Activated gamma-delta T cell treated with Interleukin-2 at 50 U/mL for 16 hours (primary cell): ENCODE data around the gene PTPRM.

Source experiments
- DNase-seq: peaks from one replicate; pipeline ENCODE4 v3.0.0-alpha.2; 2020

The PTPRM gene

DNA sequence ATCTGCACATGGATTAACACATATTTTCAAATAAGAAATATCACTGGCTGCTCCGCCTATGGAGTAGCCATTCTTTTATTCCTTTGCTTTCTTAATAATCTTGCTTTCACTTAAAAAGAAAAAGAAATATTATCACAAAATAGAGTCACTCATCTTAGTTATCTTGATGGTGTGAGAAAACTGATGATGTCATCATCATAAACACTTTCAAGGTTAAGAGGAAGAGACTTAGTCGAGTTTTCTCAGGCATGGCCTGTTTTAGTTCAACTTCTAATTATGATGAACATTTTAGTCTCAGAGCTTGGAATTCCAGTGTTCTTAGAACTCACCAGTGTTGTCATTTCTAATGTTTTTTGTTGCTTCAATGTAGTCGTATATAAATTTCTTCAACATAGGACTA, 506.1 kb downstream of the PTPRM start:
- no peak for DNase-seq

DNA sequence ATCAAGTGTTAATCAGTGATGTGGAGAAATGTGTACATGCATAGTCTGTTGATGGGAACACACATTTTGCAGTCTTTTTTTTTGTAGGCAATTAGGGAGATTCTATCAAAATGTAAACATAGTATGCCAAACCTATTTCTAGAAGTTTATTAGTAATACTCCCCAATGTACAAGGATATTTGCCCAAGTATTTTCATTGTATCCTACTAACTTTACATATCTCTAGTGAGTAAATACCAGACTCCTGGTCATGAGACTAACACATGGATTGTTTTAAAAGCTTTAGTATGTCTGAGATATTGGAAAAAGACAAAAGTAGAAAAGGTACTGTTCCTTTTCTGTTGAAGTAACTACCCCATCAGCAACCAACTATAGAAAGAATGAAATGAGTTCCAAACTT, 513.0 kb downstream of the PTPRM start:
- DNase-seq = no peak

DNA sequence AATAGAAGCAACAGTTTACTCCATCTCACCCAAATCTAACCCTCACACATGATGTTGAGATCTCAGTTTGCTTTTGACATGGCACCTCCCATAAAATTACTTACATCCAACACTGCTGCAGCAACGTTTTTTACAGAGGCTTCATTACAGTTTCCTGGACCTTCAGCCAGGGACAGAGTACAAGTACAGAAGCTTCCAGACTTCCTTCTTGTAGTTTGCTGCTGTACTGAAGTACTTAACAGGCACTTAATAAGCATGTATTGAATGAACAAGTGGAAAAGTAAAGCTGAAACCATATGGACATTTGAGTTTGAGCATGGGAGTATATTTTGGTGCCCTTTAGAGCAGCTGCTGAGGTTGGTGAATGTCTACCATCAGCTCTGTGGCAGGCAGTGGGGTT, 514.2 kb downstream of the PTPRM start:
- no peak for DNase-seq

DNA sequence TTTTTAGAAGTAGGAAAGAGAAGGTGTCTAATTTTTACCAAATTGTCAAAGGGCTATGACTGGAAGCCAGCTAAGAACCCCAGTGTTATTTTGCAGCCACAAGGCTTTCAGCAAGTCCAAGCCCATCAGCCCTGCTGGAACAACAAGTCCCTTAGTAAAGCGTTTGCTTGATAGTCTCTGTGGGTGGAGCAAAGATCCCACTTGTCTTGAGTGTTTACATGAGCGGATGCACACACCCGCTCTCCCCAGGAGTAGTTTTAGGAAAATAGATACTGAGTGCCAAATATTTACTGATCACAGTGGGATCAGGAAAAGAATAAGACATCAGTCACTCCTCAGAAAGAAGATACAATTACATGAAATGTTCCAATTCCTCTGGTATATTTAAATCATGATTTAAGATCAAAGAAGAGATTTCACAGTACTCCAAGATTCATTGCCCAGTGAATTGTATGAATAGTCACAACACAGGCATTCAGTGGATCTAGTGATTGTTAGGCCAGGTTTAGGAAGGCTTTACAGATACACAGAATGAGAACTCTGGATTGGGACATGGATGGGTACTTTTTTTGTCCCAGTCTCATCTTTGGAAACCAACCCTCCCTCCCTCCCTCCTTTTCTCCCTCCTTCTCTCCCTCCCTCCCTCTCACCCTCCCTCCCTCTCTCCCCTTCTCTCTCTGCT, 514.9 kb downstream of the PTPRM start:
- no peak for DNase-seq

DNA sequence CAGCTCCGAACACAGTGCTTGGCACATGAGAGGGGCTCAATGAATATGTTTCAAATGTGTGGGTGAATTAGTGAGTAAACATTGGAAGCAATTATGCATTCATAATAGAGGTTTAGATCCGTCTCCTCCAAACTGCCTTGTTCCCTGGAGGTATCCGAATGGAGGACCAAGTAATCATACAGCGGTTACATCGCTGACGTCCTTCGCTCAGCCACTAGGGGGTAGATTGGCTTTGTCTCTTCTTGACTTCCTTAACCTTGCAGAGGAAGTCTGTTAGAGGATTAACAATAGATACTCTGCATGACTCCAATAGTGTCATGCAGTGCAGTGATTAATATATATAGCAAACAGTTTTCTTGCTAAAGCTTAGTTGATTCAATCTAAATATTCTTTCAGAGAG, 517.0 kb downstream of the PTPRM start:
- DNase-seq = no peak

DNA sequence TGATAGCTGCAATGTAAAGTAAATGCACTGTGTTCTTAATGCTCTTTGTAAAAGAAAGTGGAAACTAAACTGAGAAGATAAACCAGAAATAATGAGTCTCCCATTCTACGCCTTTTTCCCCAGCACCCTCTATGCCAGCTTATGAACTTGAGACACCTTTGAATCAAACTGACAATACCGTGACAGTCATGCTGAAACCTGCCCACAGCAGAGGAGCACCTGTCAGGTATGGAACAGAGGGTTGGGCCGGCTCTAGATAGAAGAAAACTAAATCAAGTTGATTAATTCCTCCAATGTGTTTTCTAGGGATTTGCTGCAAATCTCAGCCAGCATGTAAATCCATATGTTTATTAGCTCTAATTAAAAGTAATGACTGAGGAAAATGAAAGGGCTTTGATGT, 521.5 kb downstream of the PTPRM start:
- DNase-seq = no peak

DNA sequence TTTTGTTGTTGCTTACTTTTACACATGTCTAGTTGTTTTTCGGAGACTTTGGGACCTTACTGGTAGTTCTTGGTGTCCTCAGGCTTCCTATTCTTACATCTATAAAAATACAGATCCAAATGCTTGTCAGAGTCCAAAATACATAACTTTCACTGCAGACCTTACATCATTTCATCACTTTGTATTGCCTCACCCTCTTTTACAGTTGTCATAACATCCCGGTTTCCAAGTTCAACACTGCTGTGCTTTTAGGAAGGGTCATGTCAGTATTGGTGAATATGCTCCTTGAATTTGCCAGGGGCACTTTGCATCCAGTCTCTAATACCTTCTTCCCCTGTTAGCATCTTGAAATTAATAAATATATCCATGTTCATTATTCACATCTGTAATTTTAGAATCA, 523.9 kb downstream of the PTPRM start:
- no peak for DNase-seq

DNA sequence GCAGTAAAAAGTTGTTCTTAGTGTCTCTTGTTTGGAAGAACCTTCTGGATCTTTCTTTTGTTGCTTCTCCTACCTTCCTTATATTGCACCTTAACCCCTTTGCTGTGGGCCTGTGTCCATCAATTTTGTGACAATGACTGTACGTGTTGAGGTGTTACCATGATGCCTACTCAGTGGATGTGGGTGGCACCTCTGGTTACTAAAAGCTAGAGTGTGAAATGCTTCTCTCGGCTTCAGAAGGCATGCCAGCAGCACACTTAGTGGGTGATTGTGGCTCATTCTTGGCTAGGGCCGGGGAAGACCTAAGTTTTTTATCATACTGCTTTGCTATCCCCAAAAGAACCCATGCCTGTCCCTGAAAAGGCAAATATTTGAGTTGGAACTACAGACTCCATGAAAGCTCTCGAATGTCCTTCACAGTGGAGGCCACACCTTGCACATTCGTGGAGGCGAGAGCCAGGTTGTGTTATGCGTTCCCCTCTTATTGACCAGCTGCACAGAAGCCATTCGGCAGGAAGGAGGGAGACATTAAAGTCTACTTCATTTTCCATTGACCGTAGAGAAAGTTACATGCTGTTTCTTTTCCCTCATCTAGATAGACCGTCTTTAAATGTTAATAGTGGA, 528.9 kb downstream of the PTPRM start:
- no peak for DNase-seq

DNA sequence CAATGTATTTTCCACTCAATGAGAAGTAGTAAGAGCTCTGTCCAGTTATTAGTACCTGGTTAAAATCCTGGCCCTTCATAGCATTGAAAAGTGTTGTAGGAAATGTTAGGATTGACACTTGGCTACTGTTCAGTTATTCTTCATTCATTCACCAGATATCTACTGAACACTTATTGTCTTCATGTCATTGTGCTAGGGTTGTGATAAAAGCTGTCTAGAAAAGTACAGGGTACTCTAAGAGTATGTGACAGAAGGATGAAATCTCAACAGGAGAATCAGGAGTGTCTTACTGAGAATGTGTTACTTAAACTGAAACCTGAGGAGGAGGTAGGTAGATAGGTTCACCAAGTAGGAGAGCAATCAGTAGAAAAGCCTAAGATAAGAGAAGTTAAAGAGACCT, 530.3 kb downstream of the PTPRM start:
- no peak for DNase-seq

DNA sequence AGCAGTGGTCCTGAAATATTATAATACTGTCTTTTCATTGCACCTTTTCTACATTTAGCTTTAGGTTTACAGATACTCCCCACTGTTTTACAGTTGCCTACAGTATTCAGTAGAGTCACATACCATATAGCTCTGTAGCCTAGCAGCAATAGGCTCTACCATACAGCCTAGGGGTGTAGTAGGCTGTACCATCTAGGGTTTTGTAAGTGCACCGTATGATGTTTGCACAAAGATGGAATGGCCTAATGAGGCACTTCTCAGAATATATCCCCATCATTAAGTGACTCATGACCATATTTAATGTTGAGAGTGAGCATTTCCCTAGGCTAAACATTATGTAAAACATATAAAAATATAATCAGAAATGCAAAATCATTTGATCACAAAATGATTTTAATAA, 530.8 kb downstream of the PTPRM start:
- DNase-seq = no peak

DNA sequence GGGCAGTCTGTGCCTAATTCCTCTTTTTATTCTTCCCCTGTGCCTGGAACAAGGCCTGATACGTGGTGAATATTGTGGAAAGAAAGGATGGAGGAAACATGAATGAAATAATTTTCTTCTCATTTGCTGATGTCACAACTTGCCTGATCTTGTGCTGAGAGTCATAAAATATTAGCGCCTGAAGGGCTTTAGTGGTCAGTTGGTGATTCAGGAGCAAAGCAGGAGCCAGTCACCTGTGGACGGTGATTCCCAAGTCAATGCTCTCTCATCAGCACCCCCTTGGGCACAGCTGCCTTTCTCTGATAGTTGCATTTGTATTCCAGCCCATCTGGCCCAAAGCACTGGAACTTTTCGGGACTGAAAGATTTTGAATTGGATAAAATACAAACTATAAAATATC, 539.5 kb downstream of the PTPRM start:
- DNase-seq = no peak

DNA sequence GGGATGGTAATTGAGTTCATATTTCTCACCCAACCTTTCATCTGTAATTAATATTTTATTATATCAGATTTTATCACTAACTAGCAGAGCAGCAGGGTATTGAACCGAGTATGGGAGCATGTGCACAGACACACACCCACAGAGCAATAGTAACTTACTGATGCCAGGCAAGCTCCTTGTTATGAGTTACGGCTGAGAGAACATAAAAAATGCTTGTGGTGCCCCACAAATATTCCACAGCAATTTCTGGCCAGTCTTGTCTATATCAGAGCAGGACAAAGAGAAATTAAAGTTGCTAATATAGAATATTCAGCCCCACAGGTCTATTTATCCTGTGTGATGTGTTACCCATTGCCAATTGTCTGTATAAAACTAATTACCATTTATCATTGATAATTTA, 540.3 kb downstream of the PTPRM start:
- DNase-seq = no peak

DNA sequence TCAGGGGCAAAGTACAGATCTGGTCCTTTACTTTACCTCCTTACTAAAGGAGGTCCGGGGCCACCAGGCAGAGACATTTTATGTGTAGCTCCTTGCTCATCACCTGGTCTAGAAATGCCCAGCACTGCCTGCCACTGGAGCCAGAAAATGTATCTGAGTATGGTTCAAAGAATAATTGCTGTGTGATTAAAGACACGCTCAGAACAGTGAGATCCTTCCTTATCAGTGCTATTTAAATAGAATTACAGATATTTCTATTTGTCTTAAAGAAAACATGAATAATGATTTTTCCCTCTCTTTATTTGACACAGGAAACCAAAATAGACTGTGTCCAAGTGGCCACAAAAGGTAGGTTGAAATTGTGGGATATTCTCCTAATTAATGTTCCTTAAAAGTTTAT, 547.4 kb downstream of the PTPRM start:
- DNase-seq = no peak

DNA sequence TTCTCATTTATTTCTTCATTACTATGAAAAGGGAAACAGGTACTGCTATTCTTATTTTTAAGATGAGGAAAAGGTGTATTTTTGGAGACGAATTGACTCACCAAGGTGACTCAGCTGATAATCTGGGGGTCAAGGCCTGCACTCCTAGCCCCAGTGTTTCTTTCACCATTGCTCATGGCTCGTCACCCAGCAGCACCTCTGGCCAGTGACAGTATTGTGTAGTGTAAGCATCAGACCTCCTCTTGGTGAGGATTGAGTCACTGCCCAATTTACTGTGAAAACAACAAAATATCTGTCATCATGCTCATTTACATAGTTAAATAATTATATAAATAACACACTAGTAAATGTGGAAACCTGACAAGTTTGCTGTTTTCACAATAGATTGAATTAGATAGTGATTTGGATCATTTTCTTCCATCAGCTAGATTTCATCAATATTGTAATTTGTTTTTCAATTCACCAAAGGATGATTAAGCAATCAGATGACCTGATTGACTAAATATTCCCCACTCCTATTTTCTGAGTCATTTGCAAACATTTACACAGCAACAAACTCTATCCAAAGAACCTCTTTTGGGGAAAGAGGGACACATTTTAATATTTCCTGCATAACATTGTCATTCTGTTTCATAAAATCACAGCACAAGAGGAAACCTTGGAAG, 549.4 kb downstream of the PTPRM start:
- DNase-seq = no peak

DNA sequence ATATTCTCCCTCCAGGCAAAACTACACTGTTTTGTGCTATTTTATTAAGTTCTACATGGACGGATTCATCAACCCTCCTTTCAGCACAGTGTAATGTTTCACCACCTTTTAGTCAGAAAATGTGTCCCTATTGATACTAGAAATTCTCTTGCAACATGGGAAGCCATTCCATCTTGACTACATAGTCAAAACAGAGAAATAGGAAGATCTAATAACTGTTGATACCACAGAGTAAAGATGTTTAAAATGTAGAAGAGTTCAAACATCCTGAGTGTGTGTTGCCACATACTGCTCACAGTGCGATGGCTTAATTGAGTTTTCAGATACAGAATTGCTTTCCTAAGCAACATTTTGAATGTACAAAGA, 549.9 kb downstream of the PTPRM start:
- no peak for DNase-seq

DNA sequence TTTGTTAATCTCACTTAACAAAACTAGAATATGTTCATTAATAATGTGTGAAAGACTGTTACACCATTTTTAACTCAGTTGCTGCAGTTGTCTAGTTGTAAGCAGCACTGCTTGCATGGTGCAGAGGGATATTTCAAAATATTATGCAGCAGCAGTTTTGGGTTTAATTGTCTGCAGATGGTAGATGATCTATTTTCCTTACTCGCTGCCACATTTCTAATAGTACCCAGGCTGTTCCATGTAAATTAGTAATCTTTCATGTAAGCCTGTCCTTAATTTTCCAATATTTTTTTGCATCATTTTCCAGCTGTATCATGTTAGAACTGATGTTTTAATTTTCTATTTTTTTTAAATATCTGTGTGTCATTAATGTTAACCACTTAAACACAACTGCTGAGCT, 554.0 kb downstream of the PTPRM start:
- DNase-seq = no peak

DNA sequence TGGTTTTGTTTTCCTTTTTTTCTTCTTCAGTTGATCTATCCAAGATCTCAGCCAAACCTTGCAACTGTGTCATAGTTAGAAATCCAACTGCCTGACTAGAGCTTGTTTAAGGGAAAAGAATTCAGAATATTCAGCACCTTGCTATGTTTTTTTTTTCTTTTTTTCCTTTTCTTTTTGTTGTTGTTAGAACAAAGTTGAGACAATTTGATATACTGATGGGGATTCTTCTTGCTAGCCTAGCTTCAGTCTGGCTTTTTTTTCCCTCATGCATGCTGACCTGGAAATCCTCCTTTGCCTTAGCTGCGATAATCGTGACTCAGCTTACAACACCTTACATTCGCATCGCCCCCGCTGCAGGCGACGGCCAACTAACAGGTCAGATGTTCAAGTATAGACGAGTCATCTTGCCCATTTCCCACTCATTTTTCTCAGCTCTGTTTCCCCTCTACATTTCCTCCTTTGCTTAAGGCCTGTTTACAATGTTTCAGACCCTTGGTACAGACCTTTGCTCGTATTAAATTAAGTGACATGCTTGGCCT, 554.9 kb downstream of the PTPRM start:
- no peak for DNase-seq

DNA sequence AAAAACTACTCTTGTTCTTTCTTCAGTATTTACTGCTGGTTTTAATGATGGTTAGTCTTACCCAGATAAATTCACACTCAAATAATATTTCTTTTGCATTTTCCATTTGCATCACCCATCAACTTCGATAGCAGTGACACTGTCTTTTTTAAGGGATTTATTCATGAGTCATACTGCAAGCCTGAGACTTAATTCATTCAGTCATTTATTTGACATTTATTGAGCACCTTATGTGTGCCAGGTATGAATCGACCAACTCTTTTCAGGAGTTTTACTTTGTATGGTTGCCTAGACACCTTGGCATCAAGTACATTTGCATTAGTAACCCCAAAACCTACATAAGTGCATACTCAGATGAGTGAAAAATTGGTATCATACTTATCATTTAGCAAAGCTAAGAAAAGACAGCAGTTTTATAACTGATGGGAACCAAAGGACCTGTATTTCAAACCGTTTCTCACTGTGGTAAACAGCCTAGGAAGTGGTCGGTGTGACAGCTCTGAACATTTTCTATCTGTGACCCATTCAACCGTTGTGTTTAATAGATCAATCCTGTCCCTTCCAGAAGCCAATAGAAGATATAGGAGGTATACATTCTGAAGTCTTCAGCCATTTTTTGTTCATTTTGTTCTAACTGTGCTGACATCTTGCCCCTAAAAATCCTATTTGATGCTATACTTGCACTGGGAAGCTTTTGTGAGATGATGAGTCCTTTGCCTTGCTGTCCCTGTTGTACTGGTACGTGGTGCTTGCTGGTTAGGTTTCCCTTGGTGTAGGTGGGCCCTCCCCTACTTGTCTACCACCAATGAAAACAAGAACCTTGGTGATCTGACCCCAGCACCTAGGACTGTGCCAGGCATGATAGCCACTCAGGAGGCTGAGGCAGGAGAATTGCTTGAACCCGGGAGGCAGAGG, 557.4 kb downstream of the PTPRM start:
- DNase-seq = no peak

DNA sequence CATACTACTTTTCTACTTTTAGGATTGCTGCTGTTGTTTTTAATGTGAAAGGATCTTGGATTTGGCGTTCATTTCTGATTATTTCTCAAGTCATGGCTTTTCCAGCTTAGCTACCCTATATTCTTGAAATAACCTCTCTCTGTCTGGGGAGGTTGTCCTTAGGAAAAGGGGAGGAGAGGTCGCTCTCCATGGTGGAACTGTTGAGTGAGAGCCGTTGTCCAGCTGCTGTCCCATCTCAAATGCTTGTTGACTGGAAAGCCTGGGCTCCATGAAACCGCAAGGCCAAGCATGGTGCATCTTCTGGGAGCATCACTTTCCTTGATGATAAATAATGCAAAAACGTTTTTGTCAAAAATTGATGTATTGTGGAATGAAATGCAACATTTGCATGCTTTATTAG, 563.0 kb downstream of the PTPRM start:
- DNase-seq = no peak

DNA sequence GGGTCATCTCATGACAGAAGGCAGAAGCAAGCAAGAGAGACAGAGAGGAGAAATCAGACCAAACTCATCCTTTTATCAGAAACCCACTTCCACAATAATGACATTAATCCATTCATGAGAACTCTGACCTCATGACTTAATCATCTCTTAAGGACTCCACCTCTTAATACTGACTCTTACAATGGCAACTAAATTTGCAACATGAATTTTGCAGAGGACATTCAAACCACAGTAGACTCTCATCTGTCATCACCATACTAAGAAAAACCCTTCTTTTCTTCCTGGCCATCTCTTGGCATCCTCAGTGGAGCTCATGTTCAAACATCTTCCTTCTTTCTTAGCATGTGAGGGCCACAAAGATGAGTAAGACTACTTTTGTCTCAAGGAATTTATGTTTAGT, 565.9 kb downstream of the PTPRM start:
- no peak for DNase-seq

DNA sequence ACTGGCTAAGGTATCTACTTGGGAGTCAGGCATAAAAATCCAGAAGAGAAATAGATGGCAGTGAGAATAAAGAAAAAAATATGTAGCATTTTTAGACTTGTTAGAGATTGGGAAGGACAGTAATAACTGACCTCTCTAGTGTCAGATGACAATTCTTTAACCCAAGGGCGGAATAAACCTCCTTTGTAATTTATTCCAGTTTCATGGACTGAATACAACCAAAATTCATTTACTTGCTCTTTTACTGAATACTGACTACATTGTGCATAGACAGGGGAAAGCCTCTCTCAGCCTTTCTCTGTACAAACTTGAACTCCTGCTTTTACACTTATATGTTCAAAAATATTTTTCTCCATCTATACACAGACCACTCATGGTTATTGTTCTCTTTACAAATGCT, 566.8 kb downstream of the PTPRM start:
- DNase-seq = no peak

DNA sequence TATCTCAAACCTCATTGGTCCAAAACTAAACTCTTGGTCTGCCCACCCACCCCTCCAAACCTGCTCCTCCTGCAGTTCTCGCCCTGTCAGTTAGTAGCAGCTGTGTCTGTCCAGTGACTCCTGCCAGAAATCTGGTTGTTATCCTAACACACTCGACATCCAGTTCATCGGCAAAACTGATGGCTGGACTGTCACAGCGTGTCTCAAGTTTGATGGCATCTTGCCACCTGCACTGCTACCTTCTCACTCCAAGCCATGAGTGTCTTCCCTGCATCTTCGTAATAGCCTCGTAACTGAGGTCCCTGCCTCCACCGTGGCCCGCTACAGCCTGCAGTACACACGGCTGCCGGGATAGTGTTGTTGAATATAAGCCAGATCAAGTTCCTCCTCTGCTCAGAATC, 572.0 kb downstream of the PTPRM start:
- no peak for DNase-seq

DNA sequence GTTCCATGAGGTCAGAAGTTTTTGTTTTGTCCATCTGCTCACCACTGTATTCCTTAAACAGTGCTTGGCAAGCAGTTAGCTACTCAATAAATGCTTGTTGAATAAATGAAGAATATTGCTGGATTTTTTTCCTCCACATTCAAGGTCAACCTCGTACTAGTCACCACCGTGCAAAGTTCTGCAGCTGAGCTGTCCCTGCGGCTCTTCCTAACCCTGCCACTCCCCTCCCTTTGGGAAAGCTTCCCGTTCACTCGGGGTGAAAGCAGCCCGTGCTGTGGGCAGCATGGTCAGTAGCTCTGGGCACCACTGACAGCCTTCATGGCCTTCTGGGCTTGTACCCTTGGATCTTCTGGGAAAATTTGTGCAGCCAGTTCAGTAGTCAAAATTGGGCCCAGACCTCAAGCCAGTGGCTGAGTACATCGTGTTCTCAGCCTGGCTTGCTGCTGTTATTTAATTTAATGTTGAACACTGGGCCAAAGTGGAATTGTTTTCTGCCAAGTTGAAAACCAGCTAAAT, 572.8 kb downstream of the PTPRM start:
- DNase-seq = no peak
